Type B pancreatic cell (in vitro differentiated cells): Measurements from ENCODE around the gene HLA-DMA. TPM values are rescaled to one million over a fixed set of nuclear protein-coding genes. Genes with fewer than 3 reads are reported as not detected.

Experiments
- DNase-seq: peaks from one replicate; pipeline ENCODE4 v3.0.0; 2021; ENCODE audit warnings: mixed read lengths; ENCODE audit not compliant: unreplicated experiment; ENCODE audit errors: extremely low spot score
- H3K27ac Mint-ChIP-seq: 2 replicates; pipeline ENCODE4 v1.8.0; 2021; ENCODE audit warnings: mild to moderate bottlenecking, mixed read lengths
- H3K27me3 Mint-ChIP-seq: 2 replicates; pipeline ENCODE4 v1.8.0; 2021; ENCODE audit warnings: mixed read lengths
- H3K36me3 Mint-ChIP-seq: 2 replicates; pipeline ENCODE4 v1.8.0; 2021; ENCODE audit warnings: mixed read lengths
- H3K4me1 Mint-ChIP-seq: one replicate; pipeline ENCODE4 v1.8.0; 2021; ENCODE audit warnings: mixed read lengths; ENCODE audit not compliant: unreplicated experiment
- H3K4me3 Mint-ChIP-seq: 2 replicates; pipeline ENCODE4 v1.8.0; 2021; ENCODE audit warnings: mild to moderate bottlenecking, mixed read lengths
- H3K9me3 Mint-ChIP-seq: 2 replicates; pipeline ENCODE4 v1.8.0; 2021; ENCODE audit warnings: mixed read lengths
- total RNA-seq: library from RNA; stranded (reverse); gene quantifications from 2 replicates; pipeline ENCODE4 v1.2.1, GENCODE V29; 2021; ENCODE audit warnings: low replicate concordance
- TF ChIP-seq, protein P1 (sequence below): fragments of 200-600 bp; sonication (generic); conservative IDR thresholded peaks from 2 replicates; pipeline ENCODE4 v1.5.0; 2021; ENCODE audit warnings: antibody characterized with exemption, mild to moderate bottlenecking

The HLA-DMA gene
- total RNA-seq, 1 donor from 2014 or later = 1.5 TPM

DNA sequence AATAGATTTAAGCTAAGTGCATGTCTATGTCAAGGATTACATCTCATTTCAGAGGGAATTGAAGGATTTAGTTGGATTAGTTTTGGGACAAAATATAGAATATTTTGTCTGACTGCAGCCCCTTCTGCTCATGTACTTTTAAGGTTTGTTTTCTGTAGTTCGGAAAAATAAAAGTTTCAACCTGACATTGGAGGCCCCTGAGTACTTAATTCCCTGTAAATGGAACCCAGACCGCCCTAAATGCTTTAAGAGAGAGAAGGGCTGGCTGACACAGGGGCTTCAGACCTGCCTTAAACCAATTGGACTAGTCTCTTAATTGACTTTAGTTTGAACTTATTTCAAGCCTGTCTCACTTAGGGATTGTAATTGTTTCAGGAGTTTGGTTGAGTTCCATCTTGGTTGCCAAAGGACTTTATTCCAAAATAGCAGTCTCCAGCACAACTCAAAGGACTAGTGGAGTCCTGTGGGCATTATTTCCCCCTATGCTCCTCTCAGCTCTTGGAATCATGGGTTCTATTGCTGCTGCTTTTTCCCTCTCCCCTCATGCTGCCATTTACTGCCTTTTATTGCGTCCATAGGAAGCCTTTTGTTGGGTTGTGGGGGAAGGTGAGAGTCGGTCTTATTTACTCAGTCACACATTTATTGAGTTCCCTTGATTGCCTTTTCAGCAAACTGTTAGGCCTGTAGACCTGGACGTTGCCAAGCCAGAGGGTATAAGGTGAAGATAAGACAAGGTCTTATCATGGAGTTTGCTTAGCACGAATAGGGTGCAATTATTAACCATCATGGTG, 30.0 kb upstream of the HLA-DMA start:
- H3K4me3 Mint-ChIP-seq = peak overlapping the region; percentile 30
- H3K4me1 Mint-ChIP-seq = no peaks in the 10 kb centered on the region
- TF ChIP-seq, protein P1, sequence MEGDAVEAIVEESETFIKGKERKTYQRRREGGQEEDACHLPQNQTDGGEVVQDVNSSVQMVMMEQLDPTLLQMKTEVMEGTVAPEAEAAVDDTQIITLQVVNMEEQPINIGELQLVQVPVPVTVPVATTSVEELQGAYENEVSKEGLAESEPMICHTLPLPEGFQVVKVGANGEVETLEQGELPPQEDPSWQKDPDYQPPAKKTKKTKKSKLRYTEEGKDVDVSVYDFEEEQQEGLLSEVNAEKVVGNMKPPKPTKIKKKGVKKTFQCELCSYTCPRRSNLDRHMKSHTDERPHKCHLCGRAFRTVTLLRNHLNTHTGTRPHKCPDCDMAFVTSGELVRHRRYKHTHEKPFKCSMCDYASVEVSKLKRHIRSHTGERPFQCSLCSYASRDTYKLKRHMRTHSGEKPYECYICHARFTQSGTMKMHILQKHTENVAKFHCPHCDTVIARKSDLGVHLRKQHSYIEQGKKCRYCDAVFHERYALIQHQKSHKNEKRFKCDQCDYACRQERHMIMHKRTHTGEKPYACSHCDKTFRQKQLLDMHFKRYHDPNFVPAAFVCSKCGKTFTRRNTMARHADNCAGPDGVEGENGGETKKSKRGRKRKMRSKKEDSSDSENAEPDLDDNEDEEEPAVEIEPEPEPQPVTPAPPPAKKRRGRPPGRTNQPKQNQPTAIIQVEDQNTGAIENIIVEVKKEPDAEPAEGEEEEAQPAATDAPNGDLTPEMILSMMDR = no peak
- H3K9me3 Mint-ChIP-seq = no peaks in the 10 kb centered on the region
- peak overlapping the region; percentile 60 for H3K27ac Mint-ChIP-seq
- peaks cover 13% of the 10 kb centered on the region for H3K27me3 Mint-ChIP-seq
- peaks cover 27% of the 10 kb centered on the region for H3K36me3 Mint-ChIP-seq
- DNase-seq = no peak

DNA sequence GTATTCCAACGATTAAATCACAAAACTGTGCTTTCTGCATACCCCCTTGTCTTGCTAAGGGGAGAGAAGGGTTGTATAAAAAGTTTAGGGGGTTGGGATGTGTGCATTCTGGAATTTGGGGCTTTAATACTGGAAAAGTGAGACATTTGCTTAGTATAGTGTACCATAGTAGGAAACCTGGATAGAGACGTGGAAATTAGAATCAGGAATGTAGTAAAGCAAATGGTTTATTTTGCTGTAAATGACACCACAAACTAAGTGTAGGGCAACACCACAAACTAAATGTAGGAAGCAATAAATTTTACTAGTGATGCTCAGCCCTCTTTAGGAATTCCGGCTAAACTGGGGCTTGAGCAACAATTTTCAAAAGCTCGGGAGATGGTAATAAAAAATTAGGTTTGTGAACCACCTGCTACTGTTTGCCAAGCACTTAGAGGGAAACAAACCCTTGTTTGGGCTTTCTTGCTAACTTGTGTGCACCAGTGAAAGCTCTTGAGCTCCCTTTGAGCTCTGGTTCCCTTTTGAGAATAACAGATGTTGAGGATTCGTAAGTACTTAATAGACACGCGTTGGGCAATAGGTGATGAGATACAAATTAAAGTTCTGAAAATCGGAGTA, 29.3 kb upstream of the HLA-DMA start:
- Mint-ChIP-seq H3K4me3 (peak overlapping the region; percentile 27), H3K27ac (peak overlapping the region; percentile 60), H3K36me3 (peaks cover 34% of the 10 kb centered on the region), H3K4me1 (peaks cover 6% of the 10 kb centered on the region), H3K9me3 (no peaks in the 10 kb centered on the region), H3K27me3 (peaks cover 6% of the 10 kb centered on the region)
- no peak for DNase-seq
- TF ChIP-seq, protein P1 = no peak

DNA sequence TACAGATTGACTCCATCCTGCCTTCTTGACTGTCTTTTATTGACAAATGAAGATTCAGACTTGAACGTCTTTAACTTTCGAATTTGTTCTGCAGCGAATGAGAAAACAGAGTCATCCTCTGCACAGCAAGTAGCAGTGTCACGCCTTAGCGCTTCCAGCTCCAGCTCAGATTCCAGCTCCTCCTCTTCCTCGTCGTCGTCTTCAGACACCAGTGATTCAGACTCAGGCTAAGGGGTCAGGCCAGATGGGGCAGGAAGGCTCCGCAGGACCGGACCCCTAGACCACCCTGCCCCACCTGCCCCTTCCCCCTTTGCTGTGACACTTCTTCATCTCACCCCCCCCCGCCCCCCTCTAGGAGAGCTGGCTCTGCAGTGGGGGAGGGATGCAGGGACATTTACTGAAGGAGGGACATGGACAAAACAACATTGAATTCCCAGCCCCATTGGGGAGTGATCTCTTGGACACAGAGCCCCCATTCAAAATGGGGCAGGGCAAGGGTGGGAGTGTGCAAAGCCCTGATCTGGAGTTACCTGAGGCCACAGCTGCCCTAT, 27.7 kb upstream of the HLA-DMA start:
- no peaks in the 10 kb centered on the region for H3K27me3 Mint-ChIP-seq
- H3K36me3 Mint-ChIP-seq = peaks cover 48% of the 10 kb centered on the region

GRCh38 chr6:32979720-32980487, 27.0 kb upstream of the HLA-DMA start:
- TF ChIP-seq, protein P1 = no peak
- Mint-ChIP-seq H3K27me3 (no peaks in the 10 kb centered on the region), H3K4me1 (peaks cover 21% of the 10 kb centered on the region)

More for the DNA sequence above, 27.7 kb upstream of the HLA-DMA start:
- TF ChIP-seq, protein P1 = no peak
- H3K9me3 Mint-ChIP-seq = no peaks in the 10 kb centered on the region
- no peak overlapping the region for H3K27ac Mint-ChIP-seq
- H3K4me3 Mint-ChIP-seq = no peak overlapping the region
- H3K4me1 Mint-ChIP-seq = peaks cover 17% of the 10 kb centered on the region
- DNase-seq = no peak

DNA sequence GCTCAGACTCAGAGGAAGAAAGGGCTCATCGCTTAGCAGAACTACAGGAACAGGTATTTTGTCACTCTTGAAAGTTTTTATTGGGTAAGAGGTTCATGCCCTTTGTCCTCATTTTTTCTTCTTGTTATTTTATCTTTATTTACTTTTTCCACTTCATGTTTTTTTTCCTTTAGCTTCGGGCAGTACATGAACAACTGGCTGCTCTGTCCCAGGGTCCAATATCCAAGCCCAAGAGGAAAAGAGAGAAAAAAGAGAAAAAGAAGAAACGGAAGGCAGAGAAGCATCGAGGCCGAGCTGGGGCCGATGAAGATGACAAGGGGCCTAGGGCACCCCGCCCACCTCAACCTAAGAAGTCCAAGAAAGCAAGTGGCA, 25.0 kb upstream of the HLA-DMA start:
- DNase-seq = no peak
- TF ChIP-seq, protein P1 = no peak
- peaks cover 21% of the 10 kb centered on the region for H3K4me1 Mint-ChIP-seq
- no peaks in the 10 kb centered on the region for H3K27me3 Mint-ChIP-seq
- no peaks in the 10 kb centered on the region for H3K9me3 Mint-ChIP-seq
- H3K36me3 Mint-ChIP-seq = peaks cover 75% of the 10 kb centered on the region
- no peak overlapping the region for H3K4me3 Mint-ChIP-seq
- peak overlapping the region; percentile 64 for H3K27ac Mint-ChIP-seq

More at GRCh38 chr6:32979720-32980487, 27.0 kb upstream of the HLA-DMA start:
- no peak overlapping the region for H3K4me3 Mint-ChIP-seq
- H3K36me3 Mint-ChIP-seq = peaks cover 55% of the 10 kb centered on the region
- peak overlapping the region; percentile 24 for H3K27ac Mint-ChIP-seq
- DNase-seq = no peak
- H3K9me3 Mint-ChIP-seq = no peaks in the 10 kb centered on the region
